Mucosa of stomach (tissue), 1 donor: ENCODE measurements around the gene SCAF1.

Experiments
- H3K27me3 ChIP-seq: one replicate; pipeline ENCODE4 v1.7.0; 2013; ENCODE audit warnings: mild to moderate bottlenecking, low read length; ENCODE audit not compliant: control insufficient read depth, insufficient read depth
- H3K36me3 ChIP-seq: one replicate; pipeline ENCODE4 v1.7.0; 2013; ENCODE audit warnings: low read length; ENCODE audit not compliant: control insufficient read depth, insufficient read depth
- H3K4me1 ChIP-seq: one replicate; pipeline ENCODE4 v1.7.0; 2013; ENCODE audit warnings: mild to moderate bottlenecking, low read length; ENCODE audit not compliant: control insufficient read depth, insufficient read depth
- H3K4me3 ChIP-seq: one replicate; pipeline ENCODE4 v1.7.0; 2013; ENCODE audit warnings: low read length
- H3K9ac ChIP-seq: one replicate; pipeline ENCODE4 v1.7.0; 2013; ENCODE audit warnings: mild to moderate bottlenecking, low read length, moderate library complexity
- H3K9me3 ChIP-seq: one replicate; pipeline ENCODE4 v1.7.0; 2013; ENCODE audit warnings: mild to moderate bottlenecking, low read length, moderate library complexity; ENCODE audit not compliant: control insufficient read depth
- donor health status: Pancreatic carcinoma.

SCAF1 gene

GRCh38 chr19:49639401-49640112 is 2.5 kb upstream of the SCAF1 start:
- Histone ChIP-seq H3K27me3 (no peaks in the 10 kb centered on the region), H3K4me1 (peaks cover 37% of the 10 kb centered on the region)

DNA sequence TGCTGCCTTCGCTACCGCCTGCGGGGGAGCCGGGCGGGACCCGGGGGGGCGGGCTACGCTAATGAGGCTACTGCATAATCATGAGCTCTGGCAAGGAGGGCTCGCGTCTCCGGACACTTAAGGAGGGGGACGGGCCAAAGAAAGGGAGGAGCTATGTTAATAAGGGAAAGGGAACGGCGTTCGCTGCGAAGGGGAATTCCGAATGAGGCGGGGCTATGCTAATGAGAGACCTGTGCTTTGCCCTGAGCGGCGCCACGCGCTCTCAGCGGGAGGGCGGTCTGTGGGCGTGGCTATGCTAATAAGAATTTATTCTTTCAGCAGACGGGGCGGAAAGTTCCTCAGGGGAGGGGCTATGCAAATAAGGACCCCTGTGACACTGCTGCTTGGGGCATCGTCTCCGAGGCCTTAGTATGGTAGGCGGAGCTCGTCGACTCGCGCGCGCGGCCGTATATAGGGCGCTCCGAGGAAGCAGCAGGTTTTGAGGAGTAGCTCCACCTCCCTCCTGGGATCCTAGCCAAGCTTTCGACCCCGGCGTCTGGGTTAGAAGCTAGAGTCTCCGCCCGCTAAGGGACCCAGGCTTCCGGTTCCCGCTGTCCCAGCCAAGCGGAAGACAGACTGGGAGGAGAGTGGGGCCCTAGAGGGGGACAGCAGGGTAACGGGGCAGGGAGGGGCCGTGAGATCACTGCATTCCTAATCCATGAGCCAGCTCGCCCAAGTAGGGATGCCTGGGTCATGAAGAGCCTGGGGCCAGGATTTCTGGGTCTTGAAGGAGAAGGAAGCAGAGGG is 1.7 kb upstream of the SCAF1 start, which contains the start of gene RRAS:
TSS of gene RRAS (minus strand) at position 31 of the 786 bp plus-strand sequence. CDS start 45 bp downstream, outside the sequence.
- H3K27me3 ChIP-seq = no peaks in the 10 kb centered on the region
- no peaks in the 10 kb centered on the region for H3K36me3 ChIP-seq
- H3K4me1 ChIP-seq = peaks cover 37% of the 10 kb centered on the region
- no peaks in the 10 kb centered on the region for H3K9me3 ChIP-seq
- peak within 1 kb of the TSS; percentile 86 for H3K4me3 ChIP-seq
- peak within 1 kb of the TSS; percentile 93 for H3K9ac ChIP-seq

More at GRCh38 chr19:49639401-49640112, 2.5 kb upstream of the SCAF1 start:
- Histone ChIP-seq H3K4me3 (peak overlapping the region; percentile 86), H3K9me3 (no peaks in the 10 kb centered on the region), H3K9ac (peak overlapping the region; percentile 79), H3K36me3 (no peaks in the 10 kb centered on the region)

- peak overlapping the region; percentile 96 for H3K9ac ChIP-seq
- H3K9me3 ChIP-seq = no peaks in the 10 kb centered on the region
- H3K4me1 ChIP-seq = peaks cover 32% of the 10 kb centered on the region
- H3K36me3 ChIP-seq = peaks cover 4% of the 10 kb centered on the region
- peak overlapping the region; percentile 71 for H3K4me3 ChIP-seq
- H3K27me3 ChIP-seq = no peaks in the 10 kb centered on the region
These were observed 555 bp downstream of the SCAF1 start for GRCh38 chr19:49642492-49643035.

- H3K9ac ChIP-seq = peak overlapping the region; percentile 18
- H3K4me1 ChIP-seq = peaks cover 25% of the 10 kb centered on the region
- no peaks in the 10 kb centered on the region for H3K27me3 ChIP-seq
- no peak overlapping the region for H3K4me3 ChIP-seq
- H3K36me3 ChIP-seq = peaks cover 4% of the 10 kb centered on the region
- H3K9me3 ChIP-seq = no peaks in the 10 kb centered on the region
These were observed 1.5 kb downstream of the SCAF1 start for GRCh38 chr19:49643466-49643865.

GRCh38 chr19:49645592-49645991 is 3.6 kb downstream of the SCAF1 start:
- H3K9ac ChIP-seq = no peak overlapping the region
- H3K36me3 ChIP-seq = peaks cover 4% of the 10 kb centered on the region

DNA sequence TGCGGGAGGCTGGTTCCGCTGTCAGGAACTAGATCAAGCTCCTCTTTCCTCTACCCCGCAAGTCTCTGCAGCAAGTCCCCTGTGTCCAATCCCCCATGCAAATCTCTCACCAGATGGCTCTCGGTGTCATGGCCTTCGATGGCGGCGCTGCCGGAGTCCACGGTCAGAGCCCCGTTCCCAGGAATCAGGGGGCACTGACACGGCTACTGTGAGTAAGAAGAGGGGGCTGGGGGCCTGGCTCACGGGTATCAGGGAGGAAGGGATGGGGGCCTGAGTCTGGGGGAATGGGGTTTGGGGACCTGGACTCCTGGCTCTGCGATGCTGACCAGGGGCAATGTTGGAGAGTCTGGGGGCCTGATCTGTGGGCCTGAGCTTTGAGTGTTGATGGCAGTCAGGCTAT is 4.0 kb downstream of the SCAF1 start:
- H3K27me3 ChIP-seq = no peaks in the 10 kb centered on the region
- no peak overlapping the region for H3K4me3 ChIP-seq
- no peaks in the 10 kb centered on the region for H3K9me3 ChIP-seq
- H3K36me3 ChIP-seq = peaks cover 4% of the 10 kb centered on the region
- H3K9ac ChIP-seq = no peak overlapping the region
- H3K4me1 ChIP-seq = peaks cover 12% of the 10 kb centered on the region

More at GRCh38 chr19:49645592-49645991, 3.6 kb downstream of the SCAF1 start:
- no peaks in the 10 kb centered on the region for H3K9me3 ChIP-seq
- no peaks in the 10 kb centered on the region for H3K27me3 ChIP-seq
- H3K4me3 ChIP-seq = no peak overlapping the region
- H3K4me1 ChIP-seq = peaks cover 12% of the 10 kb centered on the region

- Histone ChIP-seq H3K4me3 (no peak overlapping the region), H3K36me3 (peaks cover 4% of the 10 kb centered on the region), H3K4me1 (peaks cover 12% of the 10 kb centered on the region), H3K9me3 (no peaks in the 10 kb centered on the region), H3K9ac (no peak overlapping the region), H3K27me3 (no peaks in the 10 kb centered on the region)
These were observed 4.6 kb downstream of the SCAF1 start for GRCh38 chr19:49646586-49646985.

- Histone ChIP-seq H3K27me3 (no peaks in the 10 kb centered on the region), H3K36me3 (peaks cover 7% of the 10 kb centered on the region), H3K9me3 (no peaks in the 10 kb centered on the region), H3K4me1 (no peaks in the 10 kb centered on the region), H3K4me3 (no peak overlapping the region), H3K9ac (no peak overlapping the region)
These were observed 9.2 kb downstream of the SCAF1 start for GRCh38 chr19:49651029-49651819.

GRCh38 chr19:49651820-49652550 is 10.0 kb downstream of the SCAF1 start:
- Histone ChIP-seq H3K36me3 (peaks cover 11% of the 10 kb centered on the region), H3K9ac (no peak overlapping the region), H3K27me3 (no peaks in the 10 kb centered on the region), H3K4me3 (no peak overlapping the region), H3K4me1 (no peaks in the 10 kb centered on the region), H3K9me3 (no peaks in the 10 kb centered on the region)

GRCh38 chr19:49652551-49653465 is 10.8 kb downstream of the SCAF1 start:
- Histone ChIP-seq H3K4me3 (no peak overlapping the region), H3K4me1 (no peaks in the 10 kb centered on the region), H3K9me3 (no peaks in the 10 kb centered on the region), H3K36me3 (peaks cover 11% of the 10 kb centered on the region), H3K27me3 (no peaks in the 10 kb centered on the region), H3K9ac (no peak overlapping the region)
